ENCODE results near the gene MYCL. TPM values are rescaled to one million over a fixed set of nuclear protein-coding genes. Genes with fewer than 3 reads are reported as not detected.

The MYCL gene
- total and polyA plus RNA-seq, 2 experiments from 2014 or later = 6.3 to 7.8 TPM

GRCh38 chr1:39849203-39849602 is 52.5 kb downstream of the MYCL start:
- Histone ChIP-seq H3K27me3 (no peaks in the 10 kb centered on the region), H3K79me2 (peaks cover 24% of the 10 kb centered on the region), H3K27ac (peak overlapping the region; percentile 57), H3K36me3 (replicated peaks; ENCODE audit: insufficient read depth, low read depth) (peaks cover 2% of the 10 kb centered on the region), H3K9me2 (replicated peaks; ENCODE audit: insufficient read depth) (no peaks in the 10 kb centered on the region), H2AFZ (no peak overlapping the region), H3K4me1 (ENCODE audit: insufficient read depth) (peaks cover 47% of the 10 kb centered on the region), H3K9me3 (ENCODE audit: low read depth) (no peaks in the 10 kb centered on the region), H4K20me1 (ENCODE audit: insufficient read depth, poor library complexity, severe bottlenecking) (peaks cover 4% of the 10 kb centered on the region), H3K4me3 (no peak overlapping the region), H3K4me2 (no peak overlapping the region)
- TF ChIP-seq CTCF (IDR thresholded peaks at IDR 0.05; ENCODE audit: poor library complexity) (no peak), EZH2phosphoT487 (IDR thresholded peaks at IDR 0.05; ENCODE audit: low read depth, severe bottlenecking, unreplicated experiment) (no peak), EZH2 (IDR thresholded peaks at IDR 0.05; ENCODE audit: borderline replicate concordance) (no peak)
- DNase-seq (ENCODE audit: low spot score) = no peak
- WGBS (ENCODE audit: low lambda C conversion rate, missing lambda C conversion rate) = 82% methylated on average over 1 of the region's 1 CpG

DNA sequence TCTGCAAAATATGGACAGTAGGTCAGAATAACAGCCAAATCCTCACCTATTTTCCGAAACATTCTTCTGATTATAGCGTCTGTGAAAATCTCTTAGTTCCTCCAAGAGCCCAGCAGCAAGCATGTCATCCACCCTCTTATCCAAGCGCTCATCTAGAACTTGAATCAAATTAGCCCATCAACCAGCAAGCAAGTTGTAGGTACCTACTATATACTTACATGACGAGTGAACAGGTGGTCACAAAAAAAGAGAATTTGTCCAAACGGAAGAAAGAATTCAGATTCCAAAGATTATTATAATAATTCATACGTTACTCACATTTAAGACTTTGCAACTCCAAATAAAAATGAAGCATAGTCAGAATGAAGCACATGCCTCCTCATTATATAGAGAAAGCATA is 53.8 kb downstream of the MYCL start:
- Histone ChIP-seq H4K20me1 (ENCODE audit: insufficient read depth, poor library complexity, severe bottlenecking) (peaks cover 4% of the 10 kb centered on the region), H3K4me1 (ENCODE audit: insufficient read depth) (peaks cover 42% of the 10 kb centered on the region), H3K27ac (no peak overlapping the region), H3K9me2 (replicated peaks; ENCODE audit: insufficient read depth) (no peaks in the 10 kb centered on the region), H3K9me3 (ENCODE audit: low read depth) (no peaks in the 10 kb centered on the region), H3K79me2 (peaks cover 18% of the 10 kb centered on the region), H2AFZ (no peak overlapping the region), H3K4me2 (no peak overlapping the region), H3K36me3 (replicated peaks; ENCODE audit: insufficient read depth, low read depth) (peaks cover 5% of the 10 kb centered on the region), H3K4me3 (no peak overlapping the region), H3K27me3 (no peaks in the 10 kb centered on the region)
- DNase-seq (ENCODE audit: low spot score) = no peak
- TF ChIP-seq EZH2phosphoT487 (IDR thresholded peaks at IDR 0.05; ENCODE audit: low read depth, severe bottlenecking, unreplicated experiment) (no peak), EZH2 (IDR thresholded peaks at IDR 0.05; ENCODE audit: borderline replicate concordance) (no peak), CTCF (IDR thresholded peaks at IDR 0.05; ENCODE audit: poor library complexity) (no peak)
- 96% methylated on average over 6 of the region's 6 CpGs for WGBS (ENCODE audit: low lambda C conversion rate, missing lambda C conversion rate)

DNA sequence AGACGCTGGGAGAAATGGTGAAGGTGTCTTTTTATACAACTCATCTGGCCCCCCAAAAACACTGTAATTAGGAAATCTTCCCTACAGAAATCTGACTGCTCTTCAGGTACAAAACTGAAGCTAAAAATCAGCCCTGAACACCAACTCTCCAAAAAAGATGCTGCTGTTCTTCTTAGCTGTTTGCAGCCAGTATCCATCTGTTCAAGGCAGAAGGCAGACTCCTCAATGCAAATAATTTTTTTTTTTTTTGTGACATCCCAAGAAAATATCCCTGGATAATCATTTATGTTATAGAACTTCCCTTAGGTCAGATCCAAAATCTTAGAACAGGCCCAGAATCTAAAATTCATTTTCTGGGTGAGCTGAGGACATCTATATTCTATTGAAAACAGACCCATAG is 54.9 kb downstream of the MYCL start:
- Histone ChIP-seq H3K4me2 (peak overlapping the region; percentile 34), H2AFZ (no peak overlapping the region), H4K20me1 (ENCODE audit: insufficient read depth, poor library complexity, severe bottlenecking) (peaks cover 4% of the 10 kb centered on the region), H3K27ac (peak overlapping the region; percentile 82), H3K9me2 (replicated peaks; ENCODE audit: insufficient read depth) (no peaks in the 10 kb centered on the region), H3K4me1 (ENCODE audit: insufficient read depth) (peaks cover 30% of the 10 kb centered on the region), H3K36me3 (replicated peaks; ENCODE audit: insufficient read depth, low read depth) (peaks cover 5% of the 10 kb centered on the region), H3K9me3 (ENCODE audit: low read depth) (no peaks in the 10 kb centered on the region), H3K4me3 (no peak overlapping the region), H3K27me3 (no peaks in the 10 kb centered on the region), H3K79me2 (peaks cover 18% of the 10 kb centered on the region)
- no peak for DNase-seq (ENCODE audit: low spot score)
- WGBS (ENCODE audit: low lambda C conversion rate, missing lambda C conversion rate) = 100% methylated on average over 1 of the region's 1 CpG
- TF ChIP-seq CTCF (IDR thresholded peaks at IDR 0.05; ENCODE audit: poor library complexity) = no peak
- no peak for TF ChIP-seq EZH2phosphoT487 (IDR thresholded peaks at IDR 0.05; ENCODE audit: low read depth, severe bottlenecking, unreplicated experiment)
- no peak for TF ChIP-seq EZH2 (IDR thresholded peaks at IDR 0.05; ENCODE audit: borderline replicate concordance)
